Activated CD4-positive, CD25-positive, alpha-beta regulatory T cell treated with anti-CD3 and anti-CD28 coated beads, Interleukin-2, amount 50 U/mL, for 24 hours (primary cell): ENCODE results near the gene ADARB1.
"Not testable (repeated sequence)": the region's sequence is repeated elsewhere in the genome, so short reads cannot be mapped to it uniquely, and the experiment has no call there.

Experiments used
- ATAC-seq, 2 donors: fragments of 150-1000 bp; cut with Tn5 transposase; one replicate each; pipeline ENCODE4 v1.10.0; 2021; ENCODE audit warnings: mild to moderate bottlenecking in 1 of 2, moderate library complexity in 1 of 2

ADARB1 gene

GRCh38 chr21:45074048-45074817 lies at the start of gene ADARB1:
TSS of gene ADARB1 (plus strand) at chr21:45074580. CDS start at chr21:45171657, 97,077 bp downstream.
- peak; percentile 46 for ATAC-seq

GRCh38 chr21:45026066-45026745 lies 48.2 kb upstream of the ADARB1 start:
- ATAC-seq = no peak

- ATAC-seq = no peak
These were observed 47.6 kb upstream of the ADARB1 start for GRCh38 chr21:45026826-45027225.

GRCh38 chr21:45027241-45028196 lies 46.9 kb upstream of the ADARB1 start:
- ATAC-seq = no peak

- ATAC-seq = not testable (repeated sequence)
These were observed 45.7 kb upstream of the ADARB1 start for GRCh38 chr21:45028645-45029044.

GRCh38 chr21:45029298-45029947 lies 45.0 kb upstream of the ADARB1 start:
- ATAC-seq = no peak

GRCh38 chr21:45029948-45030681 lies 44.3 kb upstream of the ADARB1 start:
- peak in 1 of 2 donors; percentile 9 for ATAC-seq

- ATAC-seq = no peak
These were observed 43.5 kb upstream of the ADARB1 start for GRCh38 chr21:45030682-45031570.

GRCh38 chr21:45031571-45032191 lies 42.7 kb upstream of the ADARB1 start:
- no peak for ATAC-seq

- no peak for ATAC-seq
These were observed 42.0 kb upstream of the ADARB1 start for GRCh38 chr21:45032332-45032731.

- ATAC-seq = no peak
These were observed 41.2 kb upstream of the ADARB1 start for GRCh38 chr21:45032977-45033710.

GRCh38 chr21:45033791-45034555 lies 40.4 kb upstream of the ADARB1 start:
- no peak for ATAC-seq

GRCh38 chr21:45034556-45035476 lies 39.6 kb upstream of the ADARB1 start:
- no peak for ATAC-seq

- no peak for ATAC-seq
These were observed 38.9 kb upstream of the ADARB1 start for GRCh38 chr21:45035477-45035848.

GRCh38 chr21:45036630-45037029 lies 37.8 kb upstream of the ADARB1 start:
- ATAC-seq = no peak

- ATAC-seq = no peak
These were observed 36.4 kb upstream of the ADARB1 start for GRCh38 chr21:45037986-45038385.

GRCh38 chr21:45039317-45040156 lies 34.8 kb upstream of the ADARB1 start:
- ATAC-seq = no peak
